Activated T-cell treated with anti-CD3 and anti-CD28 coated beads, Interleukin-2, amount 50 U/mL, for 24 hours (primary cell): ENCODE measurements around the gene DOC2A.
"Not testable (repeated sequence)": the region's sequence is repeated elsewhere in the genome, so short reads cannot be mapped to it uniquely, and the experiment has no call there.

Experiments
- DNase-seq: peaks from one replicate; pipeline ENCODE4 v3.0.0-alpha.2; 2020
- H3K27ac Mint-ChIP-seq: 2 replicates; pipeline ENCODE4 v1.8.0; 2020; ENCODE audit warnings: mild to moderate bottlenecking, mixed read lengths
- H3K27me3 Mint-ChIP-seq: 2 replicates; pipeline ENCODE4 v1.8.0; 2020; ENCODE audit warnings: mixed read lengths
- H3K36me3 Mint-ChIP-seq: 2 replicates; pipeline ENCODE4 v1.8.0; 2020; ENCODE audit warnings: low read depth, mixed read lengths
- H3K4me1 Mint-ChIP-seq: 2 replicates; pipeline ENCODE4 v1.8.0; 2020; ENCODE audit warnings: low read depth, mixed read lengths
- H3K4me3 Mint-ChIP-seq: 2 replicates; pipeline ENCODE4 v1.8.0; 2020; ENCODE audit warnings: mild to moderate bottlenecking, moderate library complexity, mixed read lengths
- H3K9me3 Mint-ChIP-seq: 2 replicates; pipeline ENCODE4 v1.8.0; 2020; ENCODE audit warnings: mixed read lengths

The DOC2A gene

GRCh38 chr16:30032083-30032819 lies 21.4 kb upstream of the DOC2A start:
- Mint-ChIP-seq H3K27ac (no peak overlapping the region), H3K4me1 (peaks cover 9% of the 10 kb centered on the region), H3K27me3 (peaks cover 53% of the 10 kb centered on the region), H3K9me3 (no peaks in the 10 kb centered on the region), H3K36me3 (no peaks in the 10 kb centered on the region), H3K4me3 (no peak overlapping the region)
- DNase-seq, result peak; percentile 71

DNA sequence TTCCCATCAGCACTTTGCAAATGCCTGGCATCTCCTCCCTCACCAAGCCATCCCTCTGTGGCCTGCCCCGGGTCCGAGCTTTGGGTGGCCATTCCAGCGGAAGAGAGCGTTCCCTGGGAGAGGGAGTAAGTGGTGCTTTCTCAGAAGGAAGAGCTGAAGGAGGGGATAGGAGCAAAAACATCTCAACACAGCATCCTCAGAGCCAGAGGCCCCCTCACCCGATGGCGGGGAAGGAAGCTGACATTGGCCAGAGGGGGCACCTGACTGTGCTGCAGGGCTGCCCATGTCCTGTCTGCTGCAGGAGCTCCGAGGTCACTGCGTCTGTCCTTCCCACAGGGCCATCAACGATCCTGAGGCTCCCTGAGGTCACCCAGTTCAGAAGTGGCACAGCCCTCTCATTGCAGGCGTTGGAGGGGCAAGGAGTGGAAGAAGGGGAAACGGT lies 20.7 kb upstream of the DOC2A start:
- Mint-ChIP-seq H3K27ac (no peak overlapping the region), H3K9me3 (no peaks in the 10 kb centered on the region), H3K4me1 (peaks cover 9% of the 10 kb centered on the region), H3K27me3 (peaks cover 61% of the 10 kb centered on the region), H3K4me3 (no peak overlapping the region), H3K36me3 (no peaks in the 10 kb centered on the region)
- no peak for DNase-seq

- Mint-ChIP-seq H3K4me1 (peaks cover 9% of the 10 kb centered on the region), H3K27me3 (peaks cover 62% of the 10 kb centered on the region), H3K27ac (no peak within 1 kb of the TSS), H3K9me3 (no peaks in the 10 kb centered on the region), H3K4me3 (no peak within 1 kb of the TSS), H3K36me3 (no peaks in the 10 kb centered on the region)
- DNase-seq, result no peak
These were observed 20.1 kb upstream of the DOC2A start, which contains the start of gene TLCD3B for GRCh38 chr16:30030841-30031413. Gene TLCD3B, minus strand, starts transcription at chr16:30031271. Its CDS starts 744 bp downstream, at chr16:30030527.

GRCh38 chr16:30030011-30030685 lies 19.3 kb upstream of the DOC2A start:
- Mint-ChIP-seq H3K9me3 (no peaks in the 10 kb centered on the region), H3K27me3 (peaks cover 62% of the 10 kb centered on the region), H3K36me3 (no peaks in the 10 kb centered on the region), H3K4me3 (no peak overlapping the region), H3K27ac (no peak overlapping the region), H3K4me1 (peaks cover 9% of the 10 kb centered on the region)
- no peak for DNase-seq

DNA sequence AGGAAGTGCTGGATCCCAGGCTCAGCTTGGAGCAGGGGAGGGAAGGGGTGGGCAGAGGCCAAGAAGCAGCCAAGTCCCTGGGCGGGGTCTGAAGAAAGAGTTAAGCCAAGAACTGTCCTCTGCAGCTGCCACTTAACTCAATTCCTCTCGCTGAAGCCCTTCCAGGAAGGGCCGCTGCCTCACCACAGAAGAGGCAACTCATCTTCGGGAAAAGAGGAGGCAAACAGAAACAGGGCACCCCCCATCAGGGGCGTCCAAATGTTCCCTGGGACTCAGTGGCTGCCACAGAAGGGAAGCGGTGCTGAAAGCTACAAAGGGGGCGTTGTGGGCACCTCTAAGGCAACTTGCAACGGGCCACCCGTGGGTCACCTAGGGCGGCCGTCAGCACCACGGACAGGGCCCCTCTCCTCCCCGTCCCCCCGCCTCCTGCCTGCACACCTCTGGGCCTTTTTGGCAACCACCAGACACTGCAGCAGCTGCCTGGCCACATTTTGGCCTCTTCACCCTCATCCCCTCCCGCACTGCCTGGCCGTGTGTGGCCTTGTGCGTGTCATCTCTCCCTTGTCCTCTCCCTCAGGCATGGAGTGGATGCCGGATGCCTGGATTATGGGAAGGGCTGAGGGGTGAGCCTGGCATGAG lies 17.7 kb upstream of the DOC2A start:
- Mint-ChIP-seq H3K9me3 (no peaks in the 10 kb centered on the region), H3K27me3 (peaks cover 60% of the 10 kb centered on the region), H3K4me1 (peaks cover 9% of the 10 kb centered on the region), H3K36me3 (no peaks in the 10 kb centered on the region), H3K27ac (no peak overlapping the region), H3K4me3 (no peak overlapping the region)
- no peak for DNase-seq

- H3K4me3 Mint-ChIP-seq, result no peak overlapping the region
- no peaks in the 10 kb centered on the region for H3K36me3 Mint-ChIP-seq
- DNase-seq, result no peak
- no peak overlapping the region for H3K27ac Mint-ChIP-seq
- no peaks in the 10 kb centered on the region for H3K9me3 Mint-ChIP-seq
- peaks cover 9% of the 10 kb centered on the region for H3K4me1 Mint-ChIP-seq
- peaks cover 55% of the 10 kb centered on the region for H3K27me3 Mint-ChIP-seq
These were observed 17.0 kb upstream of the DOC2A start for GRCh38 chr16:30027588-30028437.

DNA sequence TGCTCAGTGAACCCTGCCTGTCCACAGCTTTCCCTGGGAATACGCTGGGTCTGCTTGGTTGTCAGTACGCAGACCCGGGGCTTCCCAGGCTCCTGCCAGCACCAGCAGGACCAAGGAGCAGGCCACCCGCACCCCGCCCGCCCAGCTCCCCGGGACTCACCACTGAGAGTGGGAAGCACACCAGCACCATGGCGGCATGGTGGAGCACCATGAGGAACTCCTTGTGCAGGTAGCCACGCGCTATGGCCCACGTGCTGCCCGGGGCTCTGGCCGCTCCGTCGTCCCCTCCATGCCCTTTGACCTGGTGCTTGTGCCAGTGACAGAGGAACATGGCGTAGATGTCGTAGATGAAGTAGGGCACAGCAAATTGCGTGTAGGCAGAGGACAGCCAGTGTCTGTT lies 15.6 kb upstream of the DOC2A start:
- no peak for DNase-seq
- peaks cover 5% of the 10 kb centered on the region for H3K4me1 Mint-ChIP-seq
- no peak overlapping the region for H3K27ac Mint-ChIP-seq
- peaks cover 45% of the 10 kb centered on the region for H3K27me3 Mint-ChIP-seq
- H3K4me3 Mint-ChIP-seq, result no peak overlapping the region
- no peaks in the 10 kb centered on the region for H3K9me3 Mint-ChIP-seq
- no peaks in the 10 kb centered on the region for H3K36me3 Mint-ChIP-seq

GRCh38 chr16:30025574-30025973 lies 14.7 kb upstream of the DOC2A start:
- Mint-ChIP-seq H3K27ac (no peak overlapping the region), H3K36me3 (no peaks in the 10 kb centered on the region), H3K4me1 (peaks cover 9% of the 10 kb centered on the region), H3K4me3 (no peak overlapping the region), H3K9me3 (no peaks in the 10 kb centered on the region), H3K27me3 (peaks cover 50% of the 10 kb centered on the region)
- DNase-seq, result no peak

- H3K36me3 Mint-ChIP-seq, result no peaks in the 10 kb centered on the region
- no peak overlapping the region for H3K27ac Mint-ChIP-seq
- no peak overlapping the region for H3K4me3 Mint-ChIP-seq
- peaks cover 8% of the 10 kb centered on the region for H3K4me1 Mint-ChIP-seq
- DNase-seq, result no peak
- peaks cover 47% of the 10 kb centered on the region for H3K27me3 Mint-ChIP-seq
- no peaks in the 10 kb centered on the region for H3K9me3 Mint-ChIP-seq
These were observed 14.3 kb upstream of the DOC2A start for GRCh38 chr16:30025156-30025555.

GRCh38 chr16:30024451-30024850 lies 13.6 kb upstream of the DOC2A start:
- H3K36me3 Mint-ChIP-seq, result no peaks in the 10 kb centered on the region

DNA sequence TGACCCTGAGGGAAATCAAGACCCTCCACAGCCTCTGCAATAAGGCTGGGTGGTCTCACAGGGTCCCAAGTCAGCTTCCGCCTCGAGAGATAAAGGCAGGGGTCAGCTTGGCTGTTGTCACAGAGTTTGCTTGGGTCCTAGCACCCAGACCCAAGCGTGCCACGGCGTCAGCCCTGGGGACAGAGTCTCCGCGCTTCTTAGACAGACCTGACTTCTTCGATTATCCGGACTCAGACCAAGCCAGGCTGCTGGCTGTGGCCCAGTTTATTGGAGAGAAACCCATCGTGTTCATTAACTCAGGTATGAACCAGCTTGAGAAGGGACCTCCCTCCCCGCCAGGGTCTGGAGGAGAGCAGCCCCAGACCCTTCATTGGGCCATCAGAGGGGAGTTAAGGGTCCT lies 12.8 kb upstream of the DOC2A start:
- peaks cover 8% of the 10 kb centered on the region for H3K4me1 Mint-ChIP-seq
- H3K4me3 Mint-ChIP-seq, result no peak overlapping the region
- H3K36me3 Mint-ChIP-seq, result no peaks in the 10 kb centered on the region
- DNase-seq, result no peak
- H3K27ac Mint-ChIP-seq, result no peak overlapping the region
- no peaks in the 10 kb centered on the region for H3K9me3 Mint-ChIP-seq
- peaks cover 32% of the 10 kb centered on the region for H3K27me3 Mint-ChIP-seq

More at GRCh38 chr16:30024451-30024850, 13.6 kb upstream of the DOC2A start:
- DNase-seq, result no peak
- Mint-ChIP-seq H3K27ac (no peak overlapping the region), H3K27me3 (peaks cover 40% of the 10 kb centered on the region), H3K4me1 (peaks cover 6% of the 10 kb centered on the region), H3K9me3 (no peaks in the 10 kb centered on the region), H3K4me3 (no peak overlapping the region)

DNA sequence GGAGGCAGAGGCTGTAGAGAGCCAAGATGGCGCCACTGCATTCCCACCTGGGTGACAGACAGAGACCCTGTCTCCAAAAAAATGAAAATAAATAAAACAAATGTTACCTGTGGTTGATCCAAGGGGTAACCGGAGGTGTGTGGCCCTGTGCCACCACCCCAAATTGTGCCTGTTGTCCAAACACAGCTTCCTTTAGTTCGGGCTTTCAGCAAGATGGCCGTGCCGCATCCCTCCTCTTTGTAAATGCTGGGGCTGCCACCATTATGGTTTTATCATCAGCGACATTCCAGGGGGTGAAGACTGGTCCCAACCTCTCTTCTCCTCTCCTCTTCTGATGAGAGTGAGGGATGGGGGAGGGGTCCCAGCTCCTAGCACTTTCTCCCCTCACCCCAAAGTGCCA lies 12.1 kb upstream of the DOC2A start, which contains the start of gene C16orf92:
Gene C16orf92 (plus strand): TSS at position 312 of the 400 bp plus-strand sequence. CDS start 143 bp downstream, outside the sequence.
- Mint-ChIP-seq H3K4me3 (no peak within 1 kb of the TSS), H3K36me3 (no peaks in the 10 kb centered on the region), H3K27ac (no peak within 1 kb of the TSS), H3K4me1 (peaks cover 8% of the 10 kb centered on the region), H3K27me3 (peaks cover 25% of the 10 kb centered on the region), H3K9me3 (no peaks in the 10 kb centered on the region)
- DNase-seq, result no peak

- Mint-ChIP-seq H3K27ac (no peak overlapping the region), H3K36me3 (no peaks in the 10 kb centered on the region), H3K9me3 (no peaks in the 10 kb centered on the region), H3K27me3 (peaks cover 7% of the 10 kb centered on the region), H3K4me1 (peaks cover 8% of the 10 kb centered on the region), H3K4me3 (no peak overlapping the region)
- DNase-seq, result no peak
These were observed 7.9 kb upstream of the DOC2A start for GRCh38 chr16:30018731-30019158.

DNA sequence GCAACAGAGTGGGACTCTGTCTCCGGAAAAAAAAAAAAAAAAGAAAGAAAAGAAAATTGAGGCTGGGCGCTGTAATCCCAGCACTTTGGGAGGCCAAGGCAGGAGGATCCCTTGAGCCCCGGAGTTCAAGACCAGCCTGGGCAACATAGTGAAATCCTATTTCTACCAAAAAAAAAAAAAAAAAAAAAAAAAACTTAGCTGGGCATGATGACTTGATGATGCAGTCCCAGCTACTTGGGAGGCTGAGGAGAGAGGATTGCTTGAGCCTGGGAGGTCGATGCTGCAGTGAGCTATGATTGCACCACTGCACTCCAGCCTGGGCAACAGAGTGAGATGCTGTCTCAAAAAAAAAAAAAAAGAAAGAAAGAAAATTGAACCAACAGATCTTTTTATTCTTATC lies 7.1 kb upstream of the DOC2A start:
- not testable (repeated sequence) for H3K4me1 Mint-ChIP-seq, DNase-seq, H3K27ac Mint-ChIP-seq, H3K4me3 Mint-ChIP-seq, H3K27me3 Mint-ChIP-seq, H3K9me3 Mint-ChIP-seq, H3K36me3 Mint-ChIP-seq
